HG02852 (cell line): ENCODE results near the gene C11orf21.

ENCODE experiments used
- ATAC-seq: cut with Tn5 transposase; IDR thresholded peaks from one replicate; pipeline ENCODE4 v1.9.1; 2021; ENCODE audit warnings: mild to moderate bottlenecking, moderate library complexity; ENCODE audit not compliant: unreplicated experiment

The C11orf21 gene

GRCh38 chr11:2272228-2272945 is 29.3 kb downstream of the C11orf21 start:
- ATAC-seq: no peak

- no peak for ATAC-seq
These were observed 30.1 kb downstream of the C11orf21 start for GRCh38 chr11:2271327-2272227.

DNA sequence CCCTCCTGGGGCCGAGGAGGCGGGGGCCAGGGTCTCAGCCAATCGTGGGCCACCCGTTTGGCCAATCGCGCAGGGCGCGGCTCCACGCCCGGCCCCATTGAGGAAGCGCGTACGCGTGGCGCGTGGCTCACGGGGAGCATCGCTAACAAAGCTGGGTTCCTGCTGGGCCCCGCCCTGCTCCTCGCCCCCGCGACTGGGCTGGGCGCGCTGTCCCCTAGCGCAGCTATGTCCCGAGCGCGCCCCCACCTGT is 30.7 kb downstream of the C11orf21 start:
- no peak for ATAC-seq

DNA sequence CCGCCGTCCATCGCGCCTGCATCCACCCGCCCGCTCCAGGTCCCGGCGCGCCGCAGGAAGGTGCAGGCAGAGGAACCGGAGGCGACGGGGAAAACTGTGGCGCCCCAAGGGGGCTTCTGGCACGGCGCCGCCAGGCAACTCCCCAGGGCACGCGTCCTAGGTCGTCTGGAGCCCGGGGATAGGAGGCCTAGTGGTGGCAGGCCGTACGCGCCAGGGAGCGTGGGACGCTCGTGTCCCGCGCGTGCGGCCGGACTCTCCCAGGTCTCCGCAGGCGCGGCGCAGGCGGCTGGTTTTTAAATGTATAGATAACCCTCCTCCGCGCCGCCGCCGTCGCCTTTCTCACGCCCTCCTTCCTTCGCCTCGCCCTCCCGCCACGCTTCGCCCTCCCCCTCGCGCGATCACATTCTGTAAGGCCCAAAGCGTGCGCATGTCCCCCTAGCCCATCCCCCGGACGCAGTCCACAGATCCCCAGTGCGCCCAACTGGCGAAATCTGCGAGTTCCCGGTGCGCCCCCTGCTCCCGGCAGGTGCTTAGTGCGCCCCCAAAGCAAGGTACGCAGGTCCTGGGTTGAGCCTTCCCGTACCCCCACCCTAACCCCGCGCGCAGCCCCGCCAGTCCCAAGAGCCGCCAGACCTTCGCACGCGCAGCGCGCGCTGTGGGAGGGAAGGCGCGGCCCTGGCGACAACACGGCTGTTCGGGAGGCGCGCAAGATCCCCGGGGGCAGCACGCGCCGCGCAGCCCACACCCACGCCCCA is 31.2 kb downstream of the C11orf21 start, which contains the start of gene ASCL2:
TSS of gene ASCL2 (minus strand) at position 267 of the 755 bp plus-strand sequence. CDS start at position 11, 256 bp downstream.
- no peak for ATAC-seq

GRCh38 chr11:2269601-2270321 is 32.0 kb downstream of the C11orf21 start:
- no peak for ATAC-seq

DNA sequence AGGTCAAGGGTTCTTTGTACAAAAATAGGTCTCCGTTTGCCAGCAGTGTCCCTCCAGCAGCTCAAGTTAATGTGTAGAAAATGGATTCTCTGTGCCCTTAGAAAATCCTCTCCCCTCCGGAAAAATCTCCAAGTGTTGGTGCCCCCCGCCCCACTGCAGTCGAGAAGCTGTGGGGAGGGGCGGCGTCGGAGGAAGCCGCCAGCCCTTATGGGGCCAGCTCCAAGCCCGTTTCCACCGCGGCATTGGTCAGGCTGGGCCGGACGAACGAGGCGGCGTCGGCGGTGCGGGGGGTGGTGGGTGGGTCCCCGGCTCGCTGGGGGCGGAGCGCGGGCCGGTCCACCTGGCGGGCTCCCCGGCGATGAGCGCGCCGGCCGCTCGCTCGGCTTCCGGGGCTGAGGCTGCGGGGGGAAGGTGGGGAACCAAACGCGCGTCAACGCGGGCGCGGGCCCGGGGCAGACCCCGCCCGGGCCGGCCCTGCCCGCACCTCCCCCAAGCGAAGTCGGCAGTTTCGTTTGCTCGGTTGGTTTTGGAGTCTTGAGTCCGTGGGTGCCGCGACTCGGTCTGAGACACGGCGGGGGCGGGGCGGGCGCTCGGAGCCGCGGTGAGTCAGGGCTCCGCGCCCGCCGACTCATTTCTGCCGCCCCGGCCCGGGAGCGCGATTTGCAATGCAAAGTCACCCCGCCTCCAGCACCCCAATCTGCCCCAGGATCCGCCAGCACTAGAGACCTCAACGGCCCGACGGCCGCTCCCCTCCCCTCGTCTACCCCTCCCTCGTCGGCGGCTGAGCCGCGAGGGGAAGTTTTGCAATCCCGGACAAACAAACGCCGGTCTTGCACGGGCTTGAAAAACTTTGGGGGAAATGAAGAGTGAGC is 32.8 kb downstream of the C11orf21 start:
- ATAC-seq: no peak

DNA sequence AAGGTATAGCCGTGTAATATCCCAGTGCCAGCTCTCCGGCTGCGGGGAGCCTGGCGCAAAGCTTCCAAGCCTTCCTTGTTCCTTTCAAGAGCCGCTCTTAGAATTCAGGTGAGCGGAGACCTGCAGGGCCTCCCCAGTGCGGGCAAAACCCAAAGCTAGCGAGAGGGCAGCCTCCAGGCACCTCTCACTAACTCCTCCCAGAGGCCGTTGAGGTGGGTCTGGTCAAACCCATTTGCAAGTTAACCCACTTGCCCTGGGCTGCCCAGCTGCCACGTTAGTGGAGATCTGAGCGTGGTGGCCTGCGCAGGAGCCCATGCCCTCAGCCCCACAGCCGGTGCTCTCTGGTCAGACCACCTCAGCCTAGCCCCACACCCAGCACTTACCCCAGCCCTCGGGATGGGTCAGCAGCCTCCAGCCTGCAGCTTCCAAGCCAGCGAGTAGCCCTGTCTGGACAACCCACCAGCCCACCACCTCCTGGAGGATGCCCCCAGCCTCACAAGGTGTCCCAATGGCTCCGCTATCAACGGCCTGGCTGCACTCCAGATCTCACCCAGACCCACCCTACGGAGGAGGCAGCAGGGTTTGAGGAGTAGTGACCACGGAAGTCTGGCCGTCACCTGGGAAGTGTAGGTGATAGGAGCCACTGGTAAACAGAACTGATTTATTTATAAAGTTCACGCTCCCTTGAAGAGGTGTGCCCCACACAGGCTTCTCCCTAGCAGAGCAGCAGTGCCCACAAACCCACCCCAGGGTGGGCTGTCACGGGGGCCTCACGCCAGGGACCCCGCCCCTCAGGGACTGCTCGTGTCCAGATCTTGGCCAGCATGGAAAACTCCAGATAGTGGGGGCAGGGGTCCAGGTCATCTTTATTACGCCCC is 33.6 kb downstream of the C11orf21 start:
- ATAC-seq: no peak

- no peak for ATAC-seq
These were observed 34.3 kb downstream of the C11orf21 start for GRCh38 chr11:2267306-2267850.

DNA sequence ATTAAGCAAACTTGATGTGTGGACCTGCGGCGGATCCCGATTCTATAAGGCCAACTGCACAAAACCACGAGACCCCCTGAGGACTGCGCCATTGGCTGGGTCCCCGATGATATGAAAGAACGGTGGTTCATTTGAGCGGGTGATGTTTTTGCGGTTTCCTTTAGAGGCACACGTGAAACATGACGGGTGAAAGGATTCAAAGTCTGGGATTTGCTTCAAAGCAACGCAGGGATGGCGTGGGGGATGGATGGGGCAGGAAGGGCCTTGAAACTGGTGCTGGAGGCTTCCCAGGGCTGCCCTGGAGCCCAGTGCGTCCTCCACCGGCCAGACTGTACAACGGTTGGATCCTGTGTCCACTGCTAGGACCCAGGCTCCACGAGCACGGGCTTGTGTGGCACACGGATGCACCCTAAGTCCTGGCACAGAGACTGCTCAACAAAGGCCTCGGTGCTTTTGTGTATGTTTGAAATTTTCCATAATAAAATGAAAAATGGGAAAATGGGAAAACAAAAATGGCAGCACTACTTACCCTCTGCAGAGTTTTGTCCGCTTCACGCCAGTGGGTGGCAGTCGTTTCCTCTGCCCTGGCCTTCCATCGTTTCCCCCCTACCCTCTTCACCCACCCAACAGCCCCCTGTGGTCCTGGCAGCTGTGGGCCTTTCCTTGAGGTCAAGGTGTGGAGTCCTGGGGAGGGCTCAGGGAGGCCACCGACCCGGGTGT is 35.0 kb downstream of the C11orf21 start:
- no peak for ATAC-seq

DNA sequence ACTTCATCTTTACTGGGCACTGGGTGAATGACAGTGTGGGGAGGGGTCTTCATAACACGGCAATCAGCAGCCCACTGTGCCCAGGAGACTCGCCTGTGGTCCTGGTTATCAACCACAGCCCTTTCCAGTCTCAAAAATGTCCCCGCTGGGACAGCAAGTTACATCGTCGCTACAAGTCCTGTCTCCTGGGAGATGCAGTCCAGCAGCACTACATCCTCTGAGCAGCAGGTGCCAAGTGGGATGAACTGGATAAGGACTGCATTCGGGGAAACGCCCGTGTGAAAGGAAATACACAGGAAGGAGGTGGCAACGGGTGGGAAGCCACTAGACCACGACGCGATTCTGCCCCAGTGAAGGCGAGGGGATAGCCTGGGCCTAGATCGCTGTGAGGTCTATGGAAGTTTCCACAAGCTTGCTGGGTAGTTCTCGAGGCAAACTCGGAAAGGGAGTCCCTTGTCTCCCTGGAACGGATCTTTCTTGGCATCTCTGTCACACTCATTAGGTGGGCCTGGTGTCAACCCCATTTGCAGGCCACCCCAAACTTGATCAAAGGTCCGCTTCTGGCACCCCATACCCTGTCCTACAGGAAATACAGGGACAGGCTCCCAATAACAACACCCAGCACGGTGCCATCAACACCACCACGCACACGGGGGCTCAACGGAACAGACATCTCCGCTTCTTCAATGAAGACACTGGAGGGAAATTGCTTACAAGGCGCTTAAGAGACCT is 35.7 kb downstream of the C11orf21 start:
- no peak for ATAC-seq

DNA sequence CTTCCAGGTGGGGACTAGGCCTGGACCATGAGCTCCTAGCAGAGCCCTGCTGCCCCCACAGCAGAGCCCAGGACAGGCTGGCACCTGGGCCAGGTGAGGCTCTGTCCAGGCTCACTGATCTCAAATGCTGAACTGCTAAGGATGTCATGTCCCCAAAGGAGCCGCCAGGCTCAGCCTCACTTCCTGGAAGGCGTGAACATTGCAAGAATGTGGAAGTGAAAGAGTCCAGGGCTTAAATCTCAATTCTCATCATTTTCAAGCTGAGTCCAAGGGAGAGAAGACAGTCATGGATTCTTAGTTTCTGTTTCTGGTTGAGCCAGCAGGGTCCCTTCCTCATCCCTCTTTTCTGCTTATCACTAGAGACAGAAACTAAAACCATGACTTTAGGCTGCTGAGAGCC is 36.3 kb downstream of the C11orf21 start:
- ATAC-seq: peak; percentile 49

- ATAC-seq: no peak
These were observed 37.2 kb downstream of the C11orf21 start for GRCh38 chr11:2264366-2265053.

DNA sequence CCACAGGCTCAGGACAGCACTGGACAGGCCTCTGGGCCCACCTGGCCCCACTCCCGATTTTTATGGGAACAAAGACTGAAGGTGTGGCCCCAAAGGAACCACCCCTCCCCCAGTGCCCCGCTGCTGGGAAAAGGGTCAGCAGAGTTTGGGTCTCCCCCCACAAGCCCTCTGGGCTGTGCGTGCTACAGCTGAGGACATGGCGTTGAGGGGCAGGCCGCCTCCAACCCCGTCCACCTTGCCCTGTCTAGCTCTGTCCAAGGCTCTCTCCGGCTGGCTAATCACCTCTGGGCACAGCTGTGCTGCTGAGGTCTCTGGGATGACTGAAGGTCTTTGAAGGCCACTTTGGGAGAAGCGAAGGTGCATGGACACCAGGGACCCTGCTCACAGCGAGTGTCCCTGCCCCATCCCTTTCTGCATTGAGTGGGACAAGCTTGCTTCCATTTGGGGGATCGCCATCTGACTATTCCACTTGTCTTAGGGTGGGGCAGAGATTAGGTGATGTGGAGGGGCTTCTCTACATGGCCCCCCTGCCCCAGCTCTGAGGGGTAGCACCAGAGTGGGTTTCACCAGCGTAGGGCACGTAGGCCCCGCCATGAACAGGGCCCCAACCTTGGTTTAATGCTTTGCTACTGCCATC is 37.9 kb downstream of the C11orf21 start:
- ATAC-seq: no peak

DNA sequence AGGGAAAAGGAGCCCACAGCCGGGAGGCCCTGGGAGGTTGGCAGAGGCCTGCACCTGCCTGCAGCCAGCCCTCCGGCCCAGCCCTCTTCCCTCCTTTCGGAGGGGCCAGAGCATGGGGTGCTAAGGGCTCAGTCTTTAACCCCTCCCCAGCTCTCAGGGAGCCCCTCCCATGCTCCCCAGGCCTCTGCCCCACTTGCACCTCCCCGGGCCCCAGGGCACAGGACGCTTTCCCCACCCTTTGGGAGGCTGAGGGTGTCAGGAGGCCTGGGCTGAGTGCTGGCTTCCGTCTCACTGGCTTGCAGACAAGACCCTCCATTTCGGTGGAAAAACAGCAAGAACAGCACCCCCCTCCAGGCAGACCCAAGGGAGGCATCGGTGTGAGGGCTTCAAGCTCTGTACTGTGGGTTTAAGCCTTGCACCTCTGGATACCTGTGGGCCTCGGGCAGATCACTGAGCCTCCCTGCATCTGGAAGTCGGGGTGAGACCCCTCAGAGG is 38.6 kb downstream of the C11orf21 start:
- no peak for ATAC-seq

GRCh38 chr11:2262301-2263070 is 39.2 kb downstream of the C11orf21 start:
- ATAC-seq: no peak
